Neutrophil (primary cell): ENCODE measurements around the gene ANTXR2.

Experiments used
- H3K27ac ChIP-seq: fragments of 200-600 bp; sonication (generic); 2 replicates; pipeline ENCODE4 v1.5.1; 2016; ENCODE audit warnings: mild to moderate bottlenecking, moderate library complexity
- H3K27me3 ChIP-seq: fragments of 200-600 bp; sonication (generic); 2 replicates; pipeline ENCODE4 v1.6.0; 2016; ENCODE audit warnings: mild to moderate bottlenecking
- H3K36me3 ChIP-seq: fragments of 200-600 bp; sonication (generic); 2 replicates; pipeline ENCODE4 v1.5.1; 2017
- H3K4me1 ChIP-seq, 2 experiments: fragments of 200-600 bp in 1 of 2; sonication (generic) in 1 of 2; 1 replicate in 1 of 2; 2 replicates in 1 of 2; pipeline versions ENCODE4 v1.5.1 to v1.6.1; 2013 to 2016; ENCODE audit warnings: low read depth in 1 of 2, low read length in 1 of 2, mild to moderate bottlenecking in 1 of 2, moderate library complexity in 1 of 2; ENCODE audit not compliant: control insufficient read depth in 1 of 2, insufficient read depth in 1 of 2
- H3K4me3 ChIP-seq, 2 experiments: fragments of 200-600 bp in 1 of 2; sonication (generic) in 1 of 2; 1 replicate in 1 of 2; 2 replicates in 1 of 2; pipeline ENCODE4 v1.5.1; 2013 to 2016; ENCODE audit warnings: low read depth in 1 of 2, low read length in 1 of 2, mild to moderate bottlenecking in 1 of 2, moderate library complexity in 1 of 2
- H3K9me3 ChIP-seq: fragments of 200-600 bp; sonication (generic); 2 replicates; pipeline ENCODE4 v1.5.1; 2016
- CTCF ChIP-seq: fragments of 200-600 bp; sonication (generic); IDR thresholded peaks from 2 replicates; pipeline ENCODE4 v1.5.1; 2016; ENCODE audit warnings: antibody characterized with exemption

The ANTXR2 gene

GRCh38 chr4:79886557-79886956 lies 186.5 kb downstream of the ANTXR2 start:
- Histone ChIP-seq H3K27ac (no peak overlapping the region), H3K9me3 (no peaks in the 10 kb centered on the region), H3K36me3 (no peaks in the 10 kb centered on the region), H3K4me1 (no peaks in the 10 kb centered on the region), H3K4me3 (no peak overlapping the region), H3K27me3 (no peaks in the 10 kb centered on the region)
- TF ChIP-seq CTCF = no peak

GRCh38 chr4:79886021-79886420 lies 187.0 kb downstream of the ANTXR2 start:
- TF ChIP-seq CTCF = no peak
- H3K9me3 ChIP-seq = no peaks in the 10 kb centered on the region
- no peak overlapping the region for H3K27ac ChIP-seq
- H3K27me3 ChIP-seq = no peaks in the 10 kb centered on the region
- H3K4me3 ChIP-seq = no peak overlapping the region
- H3K4me1 ChIP-seq = no peaks in the 10 kb centered on the region
- H3K36me3 ChIP-seq = no peaks in the 10 kb centered on the region

GRCh38 chr4:79883290-79883689 lies 189.7 kb downstream of the ANTXR2 start:
- no peaks in the 10 kb centered on the region for H3K9me3 ChIP-seq
- H3K4me1 ChIP-seq = no peaks in the 10 kb centered on the region
- no peaks in the 10 kb centered on the region for H3K27me3 ChIP-seq
- H3K36me3 ChIP-seq = no peaks in the 10 kb centered on the region
- no peak overlapping the region for H3K27ac ChIP-seq
- no peak overlapping the region for H3K4me3 ChIP-seq
- no peak for TF ChIP-seq CTCF

GRCh38 chr4:79882806-79883205 lies 190.2 kb downstream of the ANTXR2 start:
- H3K27me3 ChIP-seq = no peaks in the 10 kb centered on the region
- TF ChIP-seq CTCF = no peak
- H3K27ac ChIP-seq = no peak overlapping the region
- H3K9me3 ChIP-seq = no peaks in the 10 kb centered on the region
- no peaks in the 10 kb centered on the region for H3K36me3 ChIP-seq
- H3K4me3 ChIP-seq = no peak overlapping the region
- H3K4me1 ChIP-seq = no peaks in the 10 kb centered on the region

GRCh38 chr4:79881407-79881806 lies 191.6 kb downstream of the ANTXR2 start:
- H3K4me1 ChIP-seq = no peaks in the 10 kb centered on the region
- no peaks in the 10 kb centered on the region for H3K27me3 ChIP-seq
- H3K4me3 ChIP-seq = no peak overlapping the region
- H3K36me3 ChIP-seq = no peaks in the 10 kb centered on the region
- TF ChIP-seq CTCF = no peak
- no peak overlapping the region for H3K27ac ChIP-seq
- no peaks in the 10 kb centered on the region for H3K9me3 ChIP-seq

- no peaks in the 10 kb centered on the region for H3K9me3 ChIP-seq
- no peak overlapping the region for H3K4me3 ChIP-seq
- no peak for TF ChIP-seq CTCF
- H3K36me3 ChIP-seq = no peaks in the 10 kb centered on the region
- no peak overlapping the region for H3K27ac ChIP-seq
- H3K27me3 ChIP-seq = no peaks in the 10 kb centered on the region
- H3K4me1 ChIP-seq = no peaks in the 10 kb centered on the region
Observed at GRCh38 chr4:79877511-79877910, 195.5 kb downstream of the ANTXR2 start.
